SK-N-SH (cell line): ENCODE results near the gene PRF1. TPM values are rescaled to one million over a fixed set of nuclear protein-coding genes. Genes with fewer than 3 reads are reported as not detected.

Source experiments
- CTCF ChIA-PET: fragments of 300-600, 350-600 bp; formaldehyde crosslinking; extraction: SDS; loops from one replicate; lab custom pipeline; 2021; lab: Yijun Ruan, JAX
- POLR2A ChIA-PET: fragments of 350-600 bp; sonication (Branson Sonifier 250); formaldehyde crosslinking; extraction: SDS; loops from one replicate; lab custom pipeline; 2020; ENCODE audit warnings: antibody characterized with exemption, inconsistent platforms; lab: Yijun Ruan, JAX
- DNase-seq: peaks from one replicate; pipeline ENCODE4 v3.0.0; 2012
- H2AFZ ChIP-seq: fragments of 200-600 bp; sonication (generic); 2 replicates; pipeline ENCODE4 v1.8.1; 2016; ENCODE audit warnings: antibody characterized with exemption, mild to moderate bottlenecking, low read depth
- H3F3A ChIP-seq: fragments of 200-600 bp; sonication (generic); replicated peaks from 2 replicates; pipeline ENCODE3; 2016; ENCODE audit warnings: antibody characterized with exemption, mild to moderate bottlenecking; ENCODE audit not compliant: insufficient read depth
- H3K27ac ChIP-seq, 2 experiments: fragments of 200-500 bp in 1 of 2; fragments of 200-600 bp in 1 of 2; sonication (Bioruptor generic) in 1 of 2; sonication (generic), shearing (Covaris generic) in 1 of 2; 2 replicates each; pipeline versions ENCODE4 v1.5.1 to v1.6.1; 2014 to 2016; ENCODE audit warnings: low read depth in 2 of 2, inconsistent platforms in 1 of 2, low read length in 1 of 2, mild to moderate bottlenecking in 1 of 2, mixed read lengths in 1 of 2
- H3K27me3 ChIP-seq: fragments of 200-600 bp; sonication (generic), shearing (Covaris generic); 2 replicates; pipeline ENCODE4 v1.6.1; 2016; ENCODE audit warnings: mixed run types; ENCODE audit not compliant: insufficient read depth
- H3K36me3 ChIP-seq, 2 experiments: fragments of 200-500 bp in 1 of 2; fragments of 200-600 bp in 1 of 2; sonication (Bioruptor generic) in 1 of 2; sonication (generic) in 1 of 2; replicated peaks in 1 of 2; 2 replicates each; pipeline versions ENCODE3 to v1.5.1; 2014 to 2016; ENCODE audit warnings: low read length in 1 of 2, mild to moderate bottlenecking in 1 of 2; ENCODE audit not compliant: insufficient read depth in 2 of 2, control insufficient read depth in 1 of 2
- H3K4me1 ChIP-seq, 2 experiments: fragments of 200-500 bp in 1 of 2; fragments of 200-600 bp in 1 of 2; sonication (Bioruptor generic) in 1 of 2; sonication (generic), shearing (Covaris generic) in 1 of 2; 2 replicates each; pipeline versions ENCODE4 v1.5.1 to v1.6.1; 2014 to 2016; ENCODE audit warnings: low read depth in 1 of 2, low read length in 1 of 2, mixed run types in 1 of 2; ENCODE audit not compliant: insufficient read depth in 2 of 2, control insufficient read depth in 1 of 2
- H3K4me2 ChIP-seq: fragments of 200-600 bp; sonication (generic), shearing (Covaris generic); 2 replicates; pipeline ENCODE4 v1.6.1; 2017; ENCODE audit warnings: mixed run types
- H3K4me3 ChIP-seq, 2 experiments: fragments of 200-500 bp in 1 of 2; fragments of 200-600 bp in 1 of 2; sonication (Bioruptor generic) in 1 of 2; sonication (generic), shearing (Covaris generic) in 1 of 2; 2 replicates each; pipeline versions ENCODE4 v1.5.1 to v1.8.1; 2014 to 2016; ENCODE audit warnings: low read depth in 2 of 2, inconsistent platforms in 1 of 2, low read length in 1 of 2, mild to moderate bottlenecking in 1 of 2, mixed read lengths in 1 of 2, moderate library complexity in 1 of 2
- H3K79me2 ChIP-seq: fragments of 200-600 bp; sonication (generic); 2 replicates; pipeline ENCODE4 v1.8.1; 2017; ENCODE audit warnings: mild to moderate bottlenecking; ENCODE audit not compliant: insufficient read depth
- H3K9ac ChIP-seq: fragments of 200-600 bp; sonication (generic); 2 replicates; pipeline ENCODE4 v1.6.1; 2017; ENCODE audit warnings: mixed run types
- H3K9me2 ChIP-seq: fragments of 200-600 bp; sonication (generic); 2 replicates; pipeline ENCODE4 v1.6.1; 2017; ENCODE audit warnings: mixed run types
- H3K9me3 ChIP-seq: fragments of 200-600 bp; sonication (generic); 2 replicates; pipeline ENCODE4 v1.6.1; 2017; ENCODE audit warnings: mixed run types, mild to moderate bottlenecking, moderate library complexity
- H4K20me1 ChIP-seq: fragments of 200-600 bp; sonication (generic); 2 replicates; pipeline ENCODE4 v1.6.1; 2017; ENCODE audit warnings: mild to moderate bottlenecking, mixed run types; ENCODE audit not compliant: insufficient read depth
- CTCF ChIP-seq: fragments of 200-600 bp; sonication (generic); IDR thresholded peaks from 2 replicates; pipeline ENCODE4 v1.6.1; 2017; ENCODE audit warnings: antibody characterized with exemption, mild to moderate bottlenecking, moderate library complexity
- EP300 ChIP-seq, 2 experiments: IDR thresholded peaks; 2 replicates each; pipeline versions ENCODE4 v1.4.0 to v1.6.1; 2012; ENCODE audit warnings: borderline replicate concordance in 1 of 2, low read depth in 1 of 2, low read length in 1 of 2
- EZH2phosphoT487 ChIP-seq: fragments of 200-600 bp; sonication (generic); IDR thresholded peaks from 2 replicates; pipeline ENCODE4 v1.6.1; 2017; ENCODE audit warnings: low read depth, mixed run types, mild to moderate bottlenecking, antibody characterized with exemption, moderate library complexity, borderline replicate concordance
- FOXJ3 ChIP-seq: sonication (generic); formaldehyde crosslinking; IDR thresholded peaks from 2 replicates; pipeline ENCODE4 v1.5.1; 2020; ENCODE audit warnings: mild to moderate bottlenecking, missing genetic modification reagents
- FOXM1 ChIP-seq: IDR thresholded peaks from 2 replicates; pipeline ENCODE4 v1.4.0; 2012; ENCODE audit warnings: low read depth, mild to moderate bottlenecking
- JUND ChIP-seq: IDR thresholded peaks from 2 replicates; pipeline ENCODE4 v1.4.0; 2012
- MXI1 ChIP-seq: IDR thresholded peaks from 2 replicates; pipeline ENCODE4 v1.6.1; 2012; ENCODE audit warnings: mild to moderate bottlenecking, low read depth, low read length, improper control_type of control experiment
- RAD21 ChIP-seq: IDR thresholded peaks from 2 replicates; pipeline ENCODE4 v1.6.1; 2012; ENCODE audit warnings: mild to moderate bottlenecking, low read length
- REST ChIP-seq: IDR thresholded peaks from 2 replicates; pipeline ENCODE4 v1.6.1; 2012; ENCODE audit warnings: mild to moderate bottlenecking, low read depth, low read length, moderate library complexity
- SIN3A ChIP-seq: IDR thresholded peaks from 2 replicates; pipeline ENCODE4 v1.6.1; 2012; ENCODE audit warnings: low read depth, mild to moderate bottlenecking, low read length, moderate library complexity, borderline replicate concordance
- USF2 ChIP-seq: fragments of 150-350 bp; IDR thresholded peaks from 2 replicates; pipeline ENCODE4 v1.6.1; 2017; ENCODE audit warnings: antibody characterized with exemption, low read length, low read depth, borderline replicate concordance
- ZBTB33 ChIP-seq: IDR thresholded peaks from 2 replicates; pipeline ENCODE4 v1.4.0; 2012; ENCODE audit warnings: low read depth, borderline replicate concordance
- WGBS: methylation state at CpG from one replicate; pipeline ENCODE4 v1.1.6; 2017; ENCODE audit warnings: low lambda C conversion rate; 5-methylcytosine and 5-hydroxymethylcytosine counted together
- polyA plus RNA-seq, 3 experiments: library from polyadenylated mRNA; depleted of rRNA; stranded (reverse); fragments of >200 nt; gene quantifications; 2 replicates each; pipeline ENCODE4 v1.2.3, GENCODE V29; 2012

Gene PRF1
- polyA plus RNA-seq, 1 of the 3 experiments (the other 2 are of a cell fraction), result not detected

- TF ChIP-seq CTCF, result no peak
- TF ChIP-seq REST, result no peak
- TF ChIP-seq EZH2phosphoT487, result no peak
- no peak for TF ChIP-seq ZBTB33
- no peak for TF ChIP-seq RAD21
- TF ChIP-seq FOXJ3 (CRISPR knock-in tag), result no peak
- no peak for TF ChIP-seq FOXM1
- TF ChIP-seq JUND, result 0 out of 2 replicates have a peak, but pooled peaks have one; percentile 4
- no peak for TF ChIP-seq SIN3A
These were observed 24.1 kb downstream of the PRF1 start (continued) for GRCh38 chr10:70578371-70578947.

GRCh38 chr10:70576803-70577517, 25.6 kb downstream of the PRF1 start:
- H3F3A ChIP-seq, result no peaks in the 10 kb centered on the region
- peak overlapping the region in 1 of 2 experiments; percentile 84; a peak in 2 of 4 replicates for H3K27ac ChIP-seq
- peaks cover 0 to 18% of the 10 kb centered on the region in 2 experiments; a peak in 1 of 4 replicates for H3K4me1 ChIP-seq
- no peaks in the 10 kb centered on the region for H3K36me3 ChIP-seq
- no peaks in the 10 kb centered on the region for H3K9me2 ChIP-seq
- H3K4me2 ChIP-seq, result no peak overlapping the region
- no peaks in the 10 kb centered on the region for H3K9me3 ChIP-seq
- CTCF ChIA-PET, result interaction anchor here (0.8 to 0.9 kb wide), 2 partner anchors 23 to 116 kb away, joined by 3 to 4 read pairs; no protein-coding TSS in a partner anchor
- POLR2A ChIA-PET, result interaction anchor here (1.8 to 2.3 kb wide), 2 partner anchors 8 to 15 kb away, joined by 10 to 11 read pairs; no protein-coding TSS in a partner anchor
- no peak overlapping the region for H2AFZ ChIP-seq
- 64% methylated on average over 2 of the region's 2 CpGs for WGBS
- H3K9ac ChIP-seq, result no peak overlapping the region
- no peaks in the 10 kb centered on the region for H3K27me3 ChIP-seq
- DNase-seq, result no peak
- H3K79me2 ChIP-seq, result no peaks in the 10 kb centered on the region
- H3K4me3 ChIP-seq, result no peak overlapping the region
- TF ChIP-seq EP300 (IDR thresholded peaks at IDR 0.05; ENCODE audit: borderline replicate concordance in 1 of 2, low read depth in 1 of 2, low read length in 1 of 2) (no peak), MXI1 (no peak), USF2 (no peak)
- TF ChIP-seq, all 33 proteins: peak for 0
- H4K20me1 ChIP-seq, result no peaks in the 10 kb centered on the region
